H1 (cell line): Measurements from ENCODE around the gene SMARCC1. TPM values are rescaled to one million over a fixed set of nuclear protein-coding genes. Genes with fewer than 3 reads are reported as not detected.

Source experiments
- EZH2 ChIP-seq: fragments of 200-600 bp; sonication (generic); IDR thresholded peaks from 2 replicates; pipeline ENCODE4 v1.7.1; 2012; ENCODE audit warnings: low read depth, mild to moderate bottlenecking, moderate library complexity, low read length, inconsistent platforms; ENCODE audit not compliant: severe bottlenecking
- GABPA ChIP-seq: IDR thresholded peaks from 2 replicates; pipeline ENCODE4 v1.6.1; 2011; ENCODE audit warnings: mild to moderate bottlenecking, low read length, moderate library complexity, borderline replicate concordance; ENCODE audit not compliant: insufficient read depth
- HDAC2 ChIP-seq, 2 experiments: fragments of 300-600 bp in 1 of 2; sonication (generic) in 1 of 2; IDR thresholded peaks; 2 replicates each; pipeline ENCODE4 v1.6.1; 2011 to 2012; ENCODE audit warnings: low read depth in 2 of 2, low read length in 2 of 2, mild to moderate bottlenecking in 2 of 2, moderate library complexity in 2 of 2, borderline replicate concordance in 1 of 2, inconsistent platforms in 1 of 2
- POLR2AphosphoS5 ChIP-seq: IDR thresholded peaks from 2 replicates; pipeline ENCODE4 v1.6.1; 2011; ENCODE audit warnings: low read depth, low read length
- SIN3A ChIP-seq, 2 experiments: IDR thresholded peaks in 1 of 2; conservative IDR thresholded peaks in 1 of 2; 2 replicates each; pipeline ENCODE4 v1.6.1; 2011 to 2012; ENCODE audit warnings: low read length in 2 of 2, improper control_type of control experiment in 1 of 2, low read depth in 1 of 2, mild to moderate bottlenecking in 1 of 2
- TAF1 ChIP-seq: IDR thresholded peaks from 2 replicates; pipeline ENCODE4 v1.6.1; 2011; ENCODE audit warnings: mild to moderate bottlenecking, low read depth, low read length
- USF2 ChIP-seq: IDR thresholded peaks from 2 replicates; pipeline ENCODE4 v1.6.1; 2011; ENCODE audit warnings: low read length, improper control_type of control experiment
- polyA plus RNA-seq, 7 experiments: library from polyadenylated mRNA; depleted of rRNA in 3 of 7; stranded (reverse) in 5 of 7; unstranded in 2 of 7; fragments of >200 nt in 5 of 7; fragments of 200-250 nt in 2 of 7; gene quantifications; 1 replicate in 5 of 7; 2 replicates in 1 of 7; 4 replicates in 1 of 7; pipeline versions ENCODE4 v1.2.1 to v1.2.3, GENCODE V29; 2011 to 2013; ENCODE audit warnings: missing spikeins in 2 of 7, mixed read lengths in 2 of 7
- total RNA-seq: library from RNA; stranded (reverse); fragmentation: NEBNext Ultra II Directional; extraction: Animal tissue kit (Norgen Biotek cat#: 25700); gene quantifications from 2 replicates; pipeline ENCODE4 v1.2.1, GENCODE V29; 2021

SMARCC1 gene
- total and polyA plus RNA-seq, 2 of the 8 experiments (the other 6 are each of a cell fraction or from before 2014, with no cell fraction given): 64.1 to 335 TPM

- no peak for TF ChIP-seq EZH2
- no peak for TF ChIP-seq USF2
- TF ChIP-seq SIN3A (conservative IDR thresholded peaks at IDR 0.05 in 1 of 2, IDR thresholded peaks at IDR 0.05 in 1 of 2; ENCODE audit: low read depth in 1 of 2, low read length in 2 of 2): no peak
- no peak for TF ChIP-seq TAF1
- no peak for TF ChIP-seq GABPA
- TF ChIP-seq POLR2AphosphoS5: no peak
- no peak for TF ChIP-seq HDAC2 (IDR thresholded peaks at IDR 0.05; ENCODE audit: borderline replicate concordance in 1 of 2, low read depth in 2 of 2, low read length in 2 of 2)
Observed at GRCh38 chr3:47643092-47643491, 138.6 kb downstream of the SMARCC1 start (continued).
